PC-3 (cell line): ENCODE measurements around the gene CDH4.

Experiments
- CTCF ChIP-seq: fragments of 300-600 bp; sonication (generic); conservative IDR thresholded peaks from 2 replicates; pipeline ENCODE4 v1.5.1; 2017; ENCODE audit warnings: antibody characterized with exemption, low read depth, mild to moderate bottlenecking, low read length
- EZH2 ChIP-seq: fragments of 300-600 bp; sonication (generic); IDR thresholded peaks from one replicate; pipeline ENCODE4 v1.6.1; 2017; ENCODE audit warnings: antibody characterized with exemption, mild to moderate bottlenecking, low read length; ENCODE audit not compliant: unreplicated experiment
- EZH2phosphoT487 ChIP-seq: fragments of 300-600 bp; sonication (generic); IDR thresholded peaks from 2 replicates; pipeline ENCODE4 v1.6.1; 2018; ENCODE audit warnings: mild to moderate bottlenecking, antibody characterized with exemption, low read length, borderline replicate concordance

DNA sequence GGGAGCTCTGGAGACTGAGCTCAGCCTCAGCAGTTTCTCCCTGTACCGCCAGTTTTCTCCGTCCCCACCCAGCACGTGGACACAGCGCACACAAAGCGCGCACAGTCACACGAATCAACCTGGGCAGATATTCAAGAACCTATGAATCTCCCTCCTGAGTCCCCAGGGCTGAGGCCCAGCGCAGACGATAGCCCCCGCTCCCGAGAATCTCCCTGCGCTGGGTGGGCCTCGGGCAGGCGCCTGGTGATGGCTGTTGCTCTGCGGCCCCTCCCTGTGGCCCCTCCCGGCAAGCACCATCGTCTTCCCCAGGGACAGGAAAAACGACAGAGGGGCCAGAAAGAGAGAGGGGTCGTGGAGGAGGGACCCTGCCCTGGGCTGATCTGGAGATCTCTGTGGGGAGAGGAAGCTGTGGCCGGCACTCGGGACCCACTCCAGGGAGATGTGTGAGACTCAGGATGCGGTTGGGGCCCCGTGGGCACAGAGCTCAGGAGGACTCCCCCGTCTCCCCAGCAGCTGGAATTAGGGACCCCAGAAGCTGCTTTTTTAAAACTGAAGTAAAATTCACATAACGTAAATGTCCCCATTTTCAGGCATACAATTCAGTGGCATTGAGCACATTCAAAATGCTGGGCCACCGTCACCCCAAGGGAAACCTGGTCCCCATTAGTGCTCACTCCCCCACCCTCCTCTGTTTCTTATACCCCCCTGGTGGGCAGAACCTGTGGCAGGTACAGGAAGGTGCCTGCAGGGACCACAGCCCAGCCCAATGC is 482.9 kb downstream of the CDH4 start:
- TF ChIP-seq CTCF (no peak), EZH2 (no peak), EZH2phosphoT487 (no peak)
